Measurements from ENCODE around the gene MROH7.

GRCh38 chr1:54651608-54652007, 10.0 kb downstream of the MROH7 start:
- no peak for TF ChIP-seq ZNF510 (tag by site-specific recombination; IDR thresholded peaks at IDR 0.05; ENCODE audit: insufficient replicate concordance)
- no peak for TF ChIP-seq CTCF (tag by site-specific recombination; IDR thresholded peaks at IDR 0.05)
- TF ChIP-seq ZNF513 (tag by site-specific recombination; IDR thresholded peaks at IDR 0.05): no peak
- TF ChIP-seq ZNF24 (tag by site-specific recombination; IDR thresholded peaks at IDR 0.05): no peak
- no peak for TF ChIP-seq TCF7L2 (IDR thresholded peaks at IDR 0.05; ENCODE audit: borderline replicate concordance, low read depth, low read length)
- TF ChIP-seq ZNF23 (tag by site-specific recombination; IDR thresholded peaks at IDR 0.05; ENCODE audit: borderline replicate concordance): no peak
